CD4-positive, alpha-beta T cell (primary cell): ENCODE measurements around the gene FNBP1. TPM values are rescaled to one million over a fixed set of nuclear protein-coding genes. Genes with fewer than 3 reads are reported as not detected.

ENCODE experiments used
- ATAC-seq: fragments of 200-7000 bp; cut with Tn5 transposase; one replicate; pipeline ENCODE4 v1.10.0; 2022; ENCODE audit warnings: mild to moderate bottlenecking; ENCODE audit not compliant: poor library complexity
- CTCF ChIA-PET: fragments of 350-600 bp; sonication (Branson Sonifier 250); formaldehyde crosslinking; loops from one replicate; lab custom pipeline; 2021; ENCODE audit warnings: antibody characterized with exemption, inconsistent platforms; lab: Charles Lee
- POLR2A ChIA-PET: fragments of 350-600 bp; sonication (Branson Sonifier 250); formaldehyde crosslinking; loops from one replicate; lab custom pipeline; 2021; ENCODE audit warnings: antibody characterized with exemption, inconsistent platforms; lab: Charles Lee
- DNase-seq, 14 experiments: peaks; one replicate each; pipeline ENCODE4 v3.0.0-alpha.2; 2013 to 2020; ENCODE audit warnings: mixed read lengths in 2 of 14
- H3K27ac ChIP-seq, 2 donors: one replicate each; pipeline versions ENCODE4 v1.5.1 to v1.7.0; 2013; ENCODE audit warnings: low read length in 2 of 2, low read depth in 1 of 2, mild to moderate bottlenecking in 1 of 2
- H3K27me3 ChIP-seq, 2 experiments: 1 replicate in 1 of 2; 2 replicates in 1 of 2; pipeline versions ENCODE4 v1.6.1 to v1.7.0; 2013; ENCODE audit warnings: low read length in 2 of 2, control low read depth in 1 of 2, mild to moderate bottlenecking in 1 of 2, moderate library complexity in 1 of 2; ENCODE audit not compliant: insufficient read depth in 2 of 2, control insufficient read depth in 1 of 2
- H3K36me3 ChIP-seq: one replicate; pipeline ENCODE4 v1.6.1; 2013; ENCODE audit warnings: low read length, control low read depth; ENCODE audit not compliant: insufficient read depth
- H3K4me1 ChIP-seq: one replicate; pipeline ENCODE4 v1.6.1; 2013; ENCODE audit warnings: low read length, control low read depth; ENCODE audit not compliant: insufficient read depth
- H3K4me3 ChIP-seq: one replicate; pipeline ENCODE4 v1.5.1; 2013; ENCODE audit warnings: mild to moderate bottlenecking, low read length, moderate library complexity
- H3K9me3 ChIP-seq, 2 experiments: 1 replicate in 1 of 2; 2 replicates in 1 of 2; pipeline versions ENCODE4 v1.6.1 to v1.7.0; 2013; ENCODE audit warnings: low read length in 2 of 2, mild to moderate bottlenecking in 2 of 2, control low read depth in 1 of 2, moderate library complexity in 1 of 2; ENCODE audit not compliant: control insufficient read depth in 1 of 2, insufficient read depth in 1 of 2
- H3K27ac Mint-ChIP-seq: one replicate; pipeline ENCODE4 v1.8.0; 2020; ENCODE audit warnings: mixed read lengths
- H3K27me3 Mint-ChIP-seq: one replicate; pipeline ENCODE4 v1.8.0; 2021; ENCODE audit warnings: mixed read lengths
- H3K36me3 Mint-ChIP-seq: one replicate; pipeline ENCODE4 v1.8.0; 2021; ENCODE audit warnings: low read depth, mixed read lengths
- H3K4me1 Mint-ChIP-seq: one replicate; pipeline ENCODE4 v1.8.0; 2021; ENCODE audit warnings: low read depth, mixed read lengths
- H3K4me3 Mint-ChIP-seq: one replicate; pipeline ENCODE4 v1.8.0; 2020; ENCODE audit warnings: mild to moderate bottlenecking, mixed read lengths
- H3K9me3 Mint-ChIP-seq: one replicate; pipeline ENCODE4 v1.8.0; 2020; ENCODE audit warnings: mixed read lengths
- CTCF ChIP-seq: fragments of 200-600 bp; IDR thresholded peaks from one replicate; pipeline ENCODE4 v1.8.0; 2022; ENCODE audit warnings: antibody characterized with exemption, mild to moderate bottlenecking
- intact Hi-C, 2 experiments: fragments of 100-400 bp; cut with DNase I in 1 of 2; cut with micrococcal nuclease in 1 of 2; formaldehyde crosslinking; loops; one replicate each; pipeline versions ENCODE4 v1.15.1 to v1.9.0; 2023 to 2025; cut with DNase I, micrococcal nuclease
- total RNA-seq, 174 experiments: library from RNA in 2 of 174; stranded (reverse) in 2 of 174; gene quantifications; one replicate each; pipeline ENCODE4 v1.2.3 and lab custom pipeline; 2021 to 2026

The FNBP1 gene
- total RNA-seq, 2 experiments from 2014 or later = 166 to 181 TPM

GRCh38 chr9:129884220-129885017 is 158.6 kb downstream of the FNBP1 start:
- H3K36me3 ChIP-seq = peaks cover 2% of the 10 kb centered on the region
- TF ChIP-seq CTCF = peak; percentile 31
- Mint-ChIP-seq H3K4me1 (peaks cover 53% of the 10 kb centered on the region), H3K36me3 (peaks cover 38% of the 10 kb centered on the region), H3K27ac (peak overlapping the region; percentile 99), H3K9me3 (no peaks in the 10 kb centered on the region), H3K4me3 (peak overlapping the region; percentile 96), H3K27me3 (no peaks in the 10 kb centered on the region)
- DNase-seq = peak; percentile 93 to 99 (median 97)
- ChIA-PET POLR2A (interaction anchor here (1.0 to 13.2 kb wide), 16 partner anchors 10 to 169 kb away, joined by 3 to 206 read pairs (median 22); partner anchors contain the start of genes C9orf78, FNBP1, TOR1A and USP20), CTCF (interaction anchor here (0.7 to 2.2 kb wide), 14 partner anchors 11 to 351 kb away, joined by 3 to 19 read pairs (median 4); partner anchors contain the start of genes C9orf78 and USP20)
- H3K27ac ChIP-seq = peak overlapping the region; percentile 91 to 99
- no peaks in the 10 kb centered on the region for H3K9me3 ChIP-seq
- intact Hi-C loops = loop anchor here (1.0 to 10.0 kb wide), 8 partner anchors 16 to 350 kb away; partner anchors contain the start of genes C9orf78 (in 1 of the 2), FNBP1 (in 1 of the 2) and USP20 (in 1 of the 2)
- H3K4me3 ChIP-seq = peak overlapping the region; percentile 69
- H3K27me3 ChIP-seq = no peaks in the 10 kb centered on the region
- peaks cover 72% of the 10 kb centered on the region for H3K4me1 ChIP-seq
- peak; percentile 55 for ATAC-seq

GRCh38 chr9:129881547-129882324 is 161.3 kb downstream of the FNBP1 start:
- Histone ChIP-seq H3K9me3 (no peaks in the 10 kb centered on the region), H3K4me3 (no peak overlapping the region), H3K27ac (peak overlapping the region in 1 of 2 donors; percentile 39), H3K36me3 (peaks cover 10% of the 10 kb centered on the region), H3K4me1 (peaks cover 55% of the 10 kb centered on the region), H3K27me3 (no peaks in the 10 kb centered on the region)
- Mint-ChIP-seq H3K9me3 (no peaks in the 10 kb centered on the region), H3K27ac (peak overlapping the region; percentile 99), H3K36me3 (peaks cover 22% of the 10 kb centered on the region), H3K27me3 (no peaks in the 10 kb centered on the region), H3K4me1 (peaks cover 26% of the 10 kb centered on the region), H3K4me3 (peak overlapping the region; percentile 38)
- POLR2A ChIA-PET = no interaction called here
- ATAC-seq (no peak), DNase-seq (peak in 1 of 14 experiments; percentile 2)
- intact Hi-C loops = loop anchor here in 1 of 2 experiments (10.0 kb wide), 1 partner anchor 353 kb away; no protein-coding TSS in a partner anchor
- no peak for TF ChIP-seq CTCF
- CTCF ChIA-PET = no interaction called here
